Keratinocyte (primary cell): ENCODE data around the gene NDUFS8. TPM values are rescaled to one million over a fixed set of nuclear protein-coding genes. Genes with fewer than 3 reads are reported as not detected.

Experiments
- DNase-seq: peaks from one replicate; pipeline ENCODE4 v3.0.0-alpha.2; 2011; ENCODE audit warnings: low read depth, missing footprints, low spot score
- FAIRE-seq: peaks from 2 replicates; lab custom pipeline; 2011; peaks lifted over from hg19 to GRCh38; lab: Jason Lieb, UNC
- H2AFZ ChIP-seq: 2 replicates; pipeline ENCODE4 v1.6.0; 2012; ENCODE audit warnings: low read length, control low read depth, inconsistent platforms; ENCODE audit not compliant: control insufficient read depth
- H3K27ac ChIP-seq: 2 replicates; pipeline ENCODE4 v1.5.1; 2011; ENCODE audit warnings: low read length; ENCODE audit not compliant: control insufficient read depth, insufficient read depth
- H3K27me3 ChIP-seq: 3 replicates; pipeline ENCODE4 v1.6.0; 2011; ENCODE audit warnings: low read length; ENCODE audit not compliant: control insufficient read depth, insufficient read depth; ENCODE audit errors: extremely low read depth
- H3K36me3 ChIP-seq, 2 experiments: 2 replicates in 1 of 2; 3 replicates in 1 of 2; pipeline ENCODE4 v1.5.1; 2011; ENCODE audit warnings: low read length in 2 of 2, mild to moderate bottlenecking in 1 of 2; ENCODE audit not compliant: control insufficient read depth in 2 of 2, insufficient read depth in 2 of 2; ENCODE audit errors: extremely low read depth in 1 of 2
- H3K4me1 ChIP-seq: 3 replicates; pipeline ENCODE4 v1.5.1; 2011; ENCODE audit warnings: low read length; ENCODE audit not compliant: control insufficient read depth, insufficient read depth; ENCODE audit errors: extremely low read depth
- H3K4me2 ChIP-seq: 3 replicates; pipeline ENCODE4 v1.6.0; 2011; ENCODE audit warnings: low read depth, low read length; ENCODE audit not compliant: control insufficient read depth, insufficient read depth; ENCODE audit errors: extremely low read depth
- H3K4me3 ChIP-seq, 3 experiments: fragments of 200-600 bp in 1 of 3; sonication (generic) in 1 of 3; 2 replicates in 2 of 3; 3 replicates in 1 of 3; pipeline ENCODE4 v1.5.1; 2011 to 2016; ENCODE audit warnings: low read length in 3 of 3, mild to moderate bottlenecking in 3 of 3, control low read depth in 2 of 3, inconsistent platforms in 1 of 3, low read depth in 1 of 3, mixed read lengths in 1 of 3, mixed run types in 1 of 3, moderate library complexity in 1 of 3; ENCODE audit not compliant: control insufficient read depth in 2 of 3, insufficient read depth in 2 of 3; ENCODE audit errors: extremely low read depth in 1 of 3
- H3K79me2 ChIP-seq: 2 replicates; pipeline ENCODE4 v1.6.0; 2012; ENCODE audit warnings: low read length; ENCODE audit not compliant: control insufficient read depth, insufficient read depth
- H3K9ac ChIP-seq: 3 replicates; pipeline ENCODE4 v1.6.0; 2011; ENCODE audit warnings: low read length; ENCODE audit not compliant: control insufficient read depth, insufficient read depth; ENCODE audit errors: extremely low read depth
- H3K9me1 ChIP-seq: 3 replicates; pipeline ENCODE4 v1.6.0; 2011; ENCODE audit warnings: low read length; ENCODE audit not compliant: control insufficient read depth, insufficient read depth; ENCODE audit errors: extremely low read depth
- H3K9me3 ChIP-seq: 2 replicates; pipeline ENCODE4 v1.5.1; 2012; ENCODE audit warnings: low read depth, low read length; ENCODE audit not compliant: control insufficient read depth
- H4K20me1 ChIP-seq: 3 replicates; pipeline ENCODE4 v1.6.0; 2011; ENCODE audit warnings: low read length; ENCODE audit not compliant: control insufficient read depth, insufficient read depth; ENCODE audit errors: extremely low read depth
- EZH2 ChIP-seq: IDR thresholded peaks from one replicate; pipeline ENCODE4 v1.6.1; 2012; ENCODE audit warnings: inconsistent platforms, mild to moderate bottlenecking, low read length, moderate library complexity
- dilution Hi-C: fragments of 300-500 bp; cut with MboI; formaldehyde crosslinking; loops from one replicate; pipeline ENCODE4 v1.7.0; 2020; ENCODE audit warnings: low sequenced_read_pairs; ENCODE audit not compliant: extremely low pct_ligation_motif_present
- polyA plus RNA-seq, 5 experiments: library from polyadenylated mRNA; depleted of rRNA in 3 of 5; stranded (reverse) in 3 of 5; stranded (forward) in 1 of 5; unstranded in 1 of 5; fragments of >200 nt; gene quantifications; 1 replicate in 1 of 5; 2 replicates in 3 of 5; 3 replicates in 1 of 5; pipeline versions ENCODE4 v1.2.1 to v1.2.3, GENCODE V29; 2011 to 2012; ENCODE audit warnings: missing spikeins in 2 of 5, low read depth in 1 of 5, low replicate concordance in 1 of 5
- TF ChIP-seq, protein P1 (sequence below), 3 experiments: IDR thresholded peaks in 1 of 3; conservative IDR thresholded peaks in 1 of 3; optimal IDR thresholded peaks in 1 of 3; 2 replicates in 2 of 3; 3 replicates in 1 of 3; pipeline versions ENCODE3 to v1.5.1; 2011; ENCODE audit warnings: low read length in 3 of 3, mild to moderate bottlenecking in 3 of 3, moderate library complexity in 2 of 3, control low read depth in 1 of 3, inconsistent platforms in 1 of 3; ENCODE audit not compliant: insufficient read depth in 2 of 3; ENCODE audit errors: extremely low read depth in 1 of 3

Gene NDUFS8
- polyA plus RNA-seq, 1 donor (not counting 4 experiments of a cell fraction or from before 2014, with no cell fraction given): 51.7 TPM

DNA sequence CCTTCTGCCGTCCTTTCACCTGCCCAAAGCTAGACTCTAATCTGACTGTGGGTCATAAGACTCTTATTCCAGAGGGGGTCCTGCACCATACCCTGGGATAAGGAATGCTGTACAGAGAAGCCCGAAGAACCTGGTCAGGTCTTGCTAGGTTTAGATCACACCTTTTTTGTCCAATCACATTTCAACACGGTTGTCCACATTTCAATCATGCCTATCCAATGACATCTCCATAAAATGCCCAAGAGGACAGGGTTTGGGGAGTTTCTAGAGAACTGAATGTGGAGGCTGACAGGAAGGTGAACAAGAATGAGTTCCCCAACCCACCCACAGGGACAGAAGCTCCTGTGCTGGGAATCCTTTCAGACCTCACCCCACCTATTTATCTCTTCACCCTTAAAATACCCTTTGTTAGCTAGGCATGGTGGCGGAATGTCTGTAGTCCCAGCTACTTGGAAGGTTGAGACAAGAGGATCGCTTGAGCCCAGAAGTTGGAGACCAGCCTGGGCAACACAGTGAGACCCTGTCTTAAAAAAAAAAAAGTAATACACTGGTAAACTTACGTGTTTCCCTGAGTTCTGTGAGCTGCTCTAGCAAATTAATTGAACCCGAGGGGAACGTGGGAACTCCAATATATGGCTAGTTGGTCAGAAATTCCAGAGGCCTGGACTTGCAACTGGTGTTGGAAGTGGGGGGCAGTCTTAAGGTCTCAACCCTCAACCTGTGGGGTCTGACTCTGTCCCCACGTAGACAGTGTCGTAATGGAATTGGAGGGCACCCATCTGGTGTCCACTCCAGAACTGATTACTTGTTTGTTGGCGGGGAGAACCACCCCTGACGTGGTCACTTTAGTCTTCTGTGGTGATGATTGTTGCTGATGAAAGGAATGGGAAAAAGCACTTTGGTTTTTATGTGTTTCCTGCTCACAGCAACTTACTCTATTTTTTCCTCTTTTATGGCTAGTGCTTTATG is 26.1 kb downstream of the NDUFS8 start:
- H3K4me2 ChIP-seq: no peak overlapping the region
- H3K27ac ChIP-seq: no peak overlapping the region
- TF ChIP-seq EZH2: no peak
- TF ChIP-seq, protein P1, sequence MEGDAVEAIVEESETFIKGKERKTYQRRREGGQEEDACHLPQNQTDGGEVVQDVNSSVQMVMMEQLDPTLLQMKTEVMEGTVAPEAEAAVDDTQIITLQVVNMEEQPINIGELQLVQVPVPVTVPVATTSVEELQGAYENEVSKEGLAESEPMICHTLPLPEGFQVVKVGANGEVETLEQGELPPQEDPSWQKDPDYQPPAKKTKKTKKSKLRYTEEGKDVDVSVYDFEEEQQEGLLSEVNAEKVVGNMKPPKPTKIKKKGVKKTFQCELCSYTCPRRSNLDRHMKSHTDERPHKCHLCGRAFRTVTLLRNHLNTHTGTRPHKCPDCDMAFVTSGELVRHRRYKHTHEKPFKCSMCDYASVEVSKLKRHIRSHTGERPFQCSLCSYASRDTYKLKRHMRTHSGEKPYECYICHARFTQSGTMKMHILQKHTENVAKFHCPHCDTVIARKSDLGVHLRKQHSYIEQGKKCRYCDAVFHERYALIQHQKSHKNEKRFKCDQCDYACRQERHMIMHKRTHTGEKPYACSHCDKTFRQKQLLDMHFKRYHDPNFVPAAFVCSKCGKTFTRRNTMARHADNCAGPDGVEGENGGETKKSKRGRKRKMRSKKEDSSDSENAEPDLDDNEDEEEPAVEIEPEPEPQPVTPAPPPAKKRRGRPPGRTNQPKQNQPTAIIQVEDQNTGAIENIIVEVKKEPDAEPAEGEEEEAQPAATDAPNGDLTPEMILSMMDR (optimal IDR thresholded peaks at IDR 0.05 in 1 of 3, IDR thresholded peaks at IDR 0.05 in 1 of 3, conservative IDR thresholded peaks at IDR 0.05 in 1 of 3; ENCODE audit: extremely low read depth in 1 of 3, insufficient read depth in 2 of 3, low read length in 3 of 3): no peak
- no peaks in the 10 kb centered on the region for H3K27me3 ChIP-seq
- no peak overlapping the region for H3K4me3 ChIP-seq
- H4K20me1 ChIP-seq: no peaks in the 10 kb centered on the region
- no peak overlapping the region for H2AFZ ChIP-seq
- H3K4me1 ChIP-seq: no peaks in the 10 kb centered on the region
- H3K79me2 ChIP-seq: no peaks in the 10 kb centered on the region
- peaks cover 0 to 4% of the 10 kb centered on the region in 2 experiments for H3K36me3 ChIP-seq
- no peaks in the 10 kb centered on the region for H3K9me3 ChIP-seq
- no peak overlapping the region for H3K9ac ChIP-seq
- H3K9me1 ChIP-seq: no peaks in the 10 kb centered on the region
- DNase-seq (no peak), FAIRE-seq (no peak)
- dilution Hi-C loops: no loop called here

DNA sequence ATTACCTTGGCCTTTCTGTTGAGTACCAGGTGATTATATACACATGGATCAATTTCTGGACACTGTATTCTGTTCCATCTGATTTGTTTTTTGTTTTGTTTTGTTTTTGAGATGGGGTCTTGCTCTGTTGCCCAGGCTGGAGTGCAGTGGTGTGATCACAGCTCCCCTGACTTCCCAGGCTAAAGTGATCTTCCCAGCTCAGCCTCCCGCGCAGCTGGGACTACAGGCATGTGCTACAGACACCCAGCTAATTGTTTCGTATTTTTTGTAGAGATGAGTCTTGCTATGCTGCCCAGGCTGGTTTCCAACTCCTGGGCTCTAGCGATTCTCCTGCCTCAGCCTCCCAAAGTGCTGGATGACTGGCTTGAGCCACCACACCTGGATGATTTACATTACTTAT is 27.3 kb downstream of the NDUFS8 start:
- no peaks in the 10 kb centered on the region for H3K36me3 ChIP-seq
- H3K4me2 ChIP-seq: no peak overlapping the region
- no peaks in the 10 kb centered on the region for H3K9me1 ChIP-seq
- no peaks in the 10 kb centered on the region for H4K20me1 ChIP-seq
- no peaks in the 10 kb centered on the region for H3K9me3 ChIP-seq
- FAIRE-seq: no peak
- TF ChIP-seq, protein P1 (optimal IDR thresholded peaks at IDR 0.05 in 1 of 3, IDR thresholded peaks at IDR 0.05 in 1 of 3, conservative IDR thresholded peaks at IDR 0.05 in 1 of 3; ENCODE audit: extremely low read depth in 1 of 3, insufficient read depth in 2 of 3, low read length in 3 of 3): no peak
- TF ChIP-seq EZH2: no peak
- H3K4me1 ChIP-seq: no peaks in the 10 kb centered on the region
- H3K9ac ChIP-seq: no peak overlapping the region
- H2AFZ ChIP-seq: no peak overlapping the region
- H3K4me3 ChIP-seq: no peak overlapping the region
- no peak overlapping the region for H3K27ac ChIP-seq
- no peaks in the 10 kb centered on the region for H3K27me3 ChIP-seq
- no peak for DNase-seq
- dilution Hi-C loops: no loop called here
- H3K79me2 ChIP-seq: no peaks in the 10 kb centered on the region
